HEK293 (cell line): ENCODE measurements around the gene MAN2B1.

Experiments used
- GLIS1 ChIP-seq: fragments of 450-650 bp; formaldehyde crosslinking; IDR thresholded peaks from 2 replicates; pipeline ENCODE4 v1.5.1; 2016; ENCODE audit warnings: missing biosample characterization, missing genetic modification characterization
- IKZF3 ChIP-seq: fragments of 450-650 bp; IDR thresholded peaks from 2 replicates; pipeline ENCODE4 v1.5.0; 2018; ENCODE audit warnings: missing biosample characterization, mild to moderate bottlenecking, missing genetic modification characterization, moderate library complexity
- SP2 ChIP-seq: fragments of 450-650 bp; formaldehyde crosslinking; IDR thresholded peaks from 2 replicates; pipeline ENCODE4 v1.5.1; 2016; ENCODE audit warnings: missing biosample characterization, missing genetic modification characterization
- ZBTB21 ChIP-seq: fragments of 450-650 bp; formaldehyde crosslinking; IDR thresholded peaks from 2 replicates; pipeline ENCODE4 v1.5.1; 2017; ENCODE audit warnings: missing biosample characterization, missing genetic modification characterization
- ZEB2 ChIP-seq: fragments of 450-650 bp; formaldehyde crosslinking; IDR thresholded peaks from 2 replicates; pipeline ENCODE4 v1.5.1; 2016; ENCODE audit warnings: missing biosample characterization, missing genetic modification characterization
- ZFHX2 ChIP-seq: fragments of 450-650 bp; formaldehyde crosslinking; conservative IDR thresholded peaks from 2 replicates; pipeline ENCODE4 v1.5.1; 2016; ENCODE audit warnings: missing biosample characterization, missing genetic modification characterization
- ZFP3 ChIP-seq: fragments of 450-650 bp; formaldehyde crosslinking; IDR thresholded peaks from 2 replicates; pipeline ENCODE4 v1.5.1; 2016; ENCODE audit warnings: low read depth, missing biosample characterization, missing genetic modification characterization
- ZNF132 ChIP-seq: fragments of 450-650 bp; formaldehyde crosslinking; IDR thresholded peaks from 2 replicates; pipeline ENCODE4 v1.5.1; 2017; ENCODE audit warnings: missing biosample characterization, missing genetic modification characterization, borderline replicate concordance
- ZNF140 ChIP-seq: fragments of 450-650 bp; formaldehyde crosslinking; IDR thresholded peaks from 2 replicates; pipeline ENCODE4 v1.5.1; 2016; ENCODE audit warnings: missing biosample characterization, missing genetic modification characterization
- ZNF148 ChIP-seq: fragments of 450-650 bp; formaldehyde crosslinking; IDR thresholded peaks from 2 replicates; pipeline ENCODE4 v1.5.0; 2017; ENCODE audit warnings: missing biosample characterization, missing genetic modification characterization, borderline replicate concordance
- ZNF169 ChIP-seq: fragments of 450-650 bp; formaldehyde crosslinking; IDR thresholded peaks from 2 replicates; pipeline ENCODE4 v1.5.1; 2016; ENCODE audit warnings: missing biosample characterization, missing genetic modification characterization
- ZNF19 ChIP-seq: fragments of 450-650 bp; formaldehyde crosslinking; IDR thresholded peaks from 2 replicates; pipeline ENCODE4; 2016; ENCODE audit warnings: missing biosample characterization, missing genetic modification characterization, low read depth
- ZNF335 ChIP-seq: fragments of 450-650 bp; formaldehyde crosslinking; conservative IDR thresholded peaks from 2 replicates; pipeline ENCODE4 v1.5.1; 2016; ENCODE audit warnings: missing biosample characterization, missing genetic modification characterization
- ZNF404 ChIP-seq: fragments of 450-650 bp; formaldehyde crosslinking; IDR thresholded peaks from 2 replicates; pipeline ENCODE4 v1.5.1; 2017; ENCODE audit warnings: missing biosample characterization, missing genetic modification characterization
- ZNF426 ChIP-seq: fragments of 450-650 bp; formaldehyde crosslinking; IDR thresholded peaks from 2 replicates; pipeline ENCODE4 v1.5.1; 2017; ENCODE audit warnings: missing biosample characterization, missing genetic modification characterization, mild to moderate bottlenecking, inconsistent platforms, moderate library complexity
- ZNF433 ChIP-seq: fragments of 450-650 bp; formaldehyde crosslinking; IDR thresholded peaks from 2 replicates; pipeline ENCODE4 v1.5.1; 2016; ENCODE audit warnings: missing biosample characterization, missing genetic modification characterization, low read depth
- ZNF610 ChIP-seq: fragments of 450-650 bp; formaldehyde crosslinking; IDR thresholded peaks from 2 replicates; pipeline ENCODE4 v1.5.1; 2016; ENCODE audit warnings: missing biosample characterization, missing genetic modification characterization, borderline replicate concordance
- ZNF624 ChIP-seq: fragments of 450-650 bp; formaldehyde crosslinking; IDR thresholded peaks from 2 replicates; pipeline ENCODE4 v1.5.1; 2017; ENCODE audit warnings: missing biosample characterization, missing genetic modification characterization
- ZNF658 ChIP-seq: fragments of 450-650 bp; formaldehyde crosslinking; IDR thresholded peaks from 2 replicates; pipeline ENCODE4; 2016; ENCODE audit warnings: missing biosample characterization, missing genetic modification characterization
- ZNF670 ChIP-seq: fragments of 450-650 bp; formaldehyde crosslinking; IDR thresholded peaks from 2 replicates; pipeline ENCODE4 v1.5.1; 2016; ENCODE audit warnings: missing biosample characterization, missing genetic modification characterization, low read depth
- ZNF747 ChIP-seq: fragments of 450-650 bp; formaldehyde crosslinking; IDR thresholded peaks from 2 replicates; pipeline ENCODE4 v1.5.1; 2016; ENCODE audit warnings: missing biosample characterization, missing genetic modification characterization
- ZNF792 ChIP-seq: fragments of 450-650 bp; formaldehyde crosslinking; IDR thresholded peaks from 2 replicates; pipeline ENCODE4 v1.5.1; 2016; ENCODE audit warnings: missing biosample characterization, missing genetic modification characterization
- ZSCAN5A ChIP-seq: fragments of 450-650 bp; formaldehyde crosslinking; IDR thresholded peaks from 2 replicates; pipeline ENCODE4 v1.5.1; 2016; ENCODE audit warnings: missing biosample characterization, missing genetic modification characterization
- TF ChIP-seq, protein P1 (sequence below): fragments of 450-650 bp; formaldehyde crosslinking; IDR thresholded peaks from 2 replicates; pipeline ENCODE4 v1.5.1; 2017; ENCODE audit warnings: missing biosample characterization, mild to moderate bottlenecking, missing genetic modification characterization, moderate library complexity
- TF ChIP-seq, protein P2 (sequence below): fragments of 450-650 bp; formaldehyde crosslinking; IDR thresholded peaks from 2 replicates; pipeline ENCODE4 v1.5.1; 2017; ENCODE audit warnings: missing biosample characterization, missing genetic modification characterization
- TF ChIP-seq, protein P3 (sequence below): fragments of 450-650 bp; formaldehyde crosslinking; IDR thresholded peaks from 2 replicates; pipeline ENCODE4 v1.5.1; 2016; ENCODE audit warnings: missing biosample characterization, missing genetic modification characterization

The MAN2B1 gene

DNA sequence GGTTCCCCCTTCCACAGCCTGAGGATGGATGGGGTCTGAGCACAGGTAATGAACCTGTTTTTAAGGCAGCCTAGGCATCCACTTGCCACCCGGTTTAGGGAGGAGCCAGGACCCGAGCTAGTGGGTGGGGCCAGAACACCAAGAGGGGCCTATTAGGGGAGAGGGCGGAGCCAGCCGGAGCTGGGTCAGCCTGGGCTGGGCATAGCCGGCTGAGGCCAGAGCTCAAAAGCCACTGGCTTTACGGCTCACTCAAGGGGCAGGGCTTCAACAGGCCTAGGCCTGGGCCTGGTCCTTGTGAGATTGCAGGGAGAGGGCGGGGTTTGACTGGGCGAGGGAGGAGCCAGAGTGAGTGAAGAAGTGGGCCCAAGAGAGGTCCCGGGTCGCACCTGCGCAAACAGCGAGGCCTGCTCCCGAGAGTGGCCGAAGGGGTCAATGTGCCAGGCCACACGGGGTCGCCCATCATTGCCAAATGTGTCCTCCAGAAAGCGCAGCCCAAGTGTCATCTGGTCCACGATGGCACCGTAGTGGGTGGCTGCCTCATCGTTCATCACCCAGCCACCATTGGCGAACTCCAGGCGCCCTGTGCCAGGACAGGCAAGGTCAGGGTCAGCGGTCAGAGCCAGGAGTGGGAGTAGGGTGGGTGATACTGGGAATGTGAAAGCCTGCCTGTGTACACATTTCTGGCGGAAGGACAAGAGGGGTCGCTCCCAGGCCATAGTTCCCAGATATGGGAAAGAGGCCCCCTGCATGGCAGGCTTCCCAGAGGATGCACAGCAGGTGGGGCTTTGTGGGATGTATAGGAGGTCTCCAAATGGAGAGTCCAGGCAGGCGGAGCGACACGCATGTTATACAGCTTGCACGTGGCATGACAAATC, 1.9 kb downstream of the MAN2B1 start (continued):
- TF ChIP-seq, protein P1, sequence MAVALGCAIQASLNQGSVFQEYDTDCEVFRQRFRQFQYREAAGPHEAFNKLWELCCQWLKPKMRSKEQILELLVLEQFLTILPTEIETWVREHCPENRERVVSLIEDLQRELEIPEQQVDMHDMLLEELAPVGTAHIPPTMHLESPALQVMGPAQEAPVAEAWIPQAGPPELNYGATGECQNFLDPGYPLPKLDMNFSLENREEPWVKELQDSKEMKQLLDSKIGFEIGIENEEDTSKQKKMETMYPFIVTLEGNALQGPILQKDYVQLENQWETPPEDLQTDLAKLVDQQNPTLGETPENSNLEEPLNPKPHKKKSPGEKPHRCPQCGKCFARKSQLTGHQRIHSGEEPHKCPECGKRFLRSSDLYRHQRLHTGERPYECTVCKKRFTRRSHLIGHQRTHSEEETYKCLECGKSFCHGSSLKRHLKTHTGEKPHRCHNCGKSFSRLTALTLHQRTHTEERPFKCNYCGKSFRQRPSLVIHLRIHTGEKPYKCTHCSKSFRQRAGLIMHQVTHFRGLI: no peak
- TF ChIP-seq ZNF792 (tag by site-specific recombination): no peak
- TF ChIP-seq IKZF3 (tag by site-specific recombination): 0 out of 2 replicates have a peak, but pooled peaks have one; percentile 35
- TF ChIP-seq ZNF433 (tag by site-specific recombination): no peak
- TF ChIP-seq ZNF19 (tag by site-specific recombination): no peak
- TF ChIP-seq ZNF624 (tag by site-specific recombination): no peak
- TF ChIP-seq GLIS1: peak; percentile 27; the same call in 1 of the 2 replicates
- TF ChIP-seq, protein P2, sequence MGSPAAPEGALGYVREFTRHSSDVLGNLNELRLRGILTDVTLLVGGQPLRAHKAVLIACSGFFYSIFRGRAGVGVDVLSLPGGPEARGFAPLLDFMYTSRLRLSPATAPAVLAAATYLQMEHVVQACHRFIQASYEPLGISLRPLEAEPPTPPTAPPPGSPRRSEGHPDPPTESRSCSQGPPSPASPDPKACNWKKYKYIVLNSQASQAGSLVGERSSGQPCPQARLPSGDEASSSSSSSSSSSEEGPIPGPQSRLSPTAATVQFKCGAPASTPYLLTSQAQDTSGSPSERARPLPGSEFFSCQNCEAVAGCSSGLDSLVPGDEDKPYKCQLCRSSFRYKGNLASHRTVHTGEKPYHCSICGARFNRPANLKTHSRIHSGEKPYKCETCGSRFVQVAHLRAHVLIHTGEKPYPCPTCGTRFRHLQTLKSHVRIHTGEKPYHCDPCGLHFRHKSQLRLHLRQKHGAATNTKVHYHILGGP (tag by site-specific recombination): no peak
- TF ChIP-seq, protein P3, sequence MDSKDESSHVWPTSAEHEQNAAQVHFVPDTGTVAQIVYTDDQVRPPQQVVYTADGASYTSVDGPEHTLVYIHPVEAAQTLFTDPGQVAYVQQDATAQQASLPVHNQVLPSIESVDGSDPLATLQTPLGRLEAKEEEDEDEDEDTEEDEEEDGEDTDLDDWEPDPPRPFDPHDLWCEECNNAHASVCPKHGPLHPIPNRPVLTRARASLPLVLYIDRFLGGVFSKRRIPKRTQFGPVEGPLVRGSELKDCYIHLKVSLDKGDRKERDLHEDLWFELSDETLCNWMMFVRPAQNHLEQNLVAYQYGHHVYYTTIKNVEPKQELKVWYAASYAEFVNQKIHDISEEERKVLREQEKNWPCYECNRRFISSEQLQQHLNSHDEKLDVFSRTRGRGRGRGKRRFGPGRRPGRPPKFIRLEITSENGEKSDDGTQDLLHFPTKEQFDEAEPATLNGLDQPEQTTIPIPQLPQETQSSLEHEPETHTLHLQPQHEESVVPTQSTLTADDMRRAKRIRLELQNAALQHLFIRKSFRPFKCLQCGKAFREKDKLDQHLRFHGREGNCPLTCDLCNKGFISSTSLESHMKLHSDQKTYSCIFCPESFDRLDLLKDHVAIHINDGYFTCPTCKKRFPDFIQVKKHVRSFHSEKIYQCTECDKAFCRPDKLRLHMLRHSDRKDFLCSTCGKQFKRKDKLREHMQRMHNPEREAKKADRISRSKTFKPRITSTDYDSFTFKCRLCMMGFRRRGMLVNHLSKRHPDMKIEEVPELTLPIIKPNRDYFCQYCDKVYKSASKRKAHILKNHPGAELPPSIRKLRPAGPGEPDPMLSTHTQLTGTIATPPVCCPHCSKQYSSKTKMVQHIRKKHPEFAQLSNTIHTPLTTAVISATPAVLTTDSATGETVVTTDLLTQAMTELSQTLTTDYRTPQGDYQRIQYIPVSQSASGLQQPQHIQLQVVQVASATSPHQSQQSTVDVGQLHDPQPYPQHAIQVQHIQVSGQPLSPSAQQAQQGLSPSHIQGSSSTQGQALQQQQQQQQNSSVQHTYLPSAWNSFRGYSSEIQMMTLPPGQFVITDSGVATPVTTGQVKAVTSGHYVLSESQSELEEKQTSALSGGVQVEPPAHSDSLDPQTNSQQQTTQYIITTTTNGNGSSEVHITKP (tag by site-specific recombination): no peak
- no peak for TF ChIP-seq ZNF747
- peak; percentile 48 for TF ChIP-seq SP2 (tag by site-specific recombination)
- peak; percentile 60 for TF ChIP-seq ZNF335 (tag by site-specific recombination)
- no peak for TF ChIP-seq ZNF140 (tag by site-specific recombination)
- no peak for TF ChIP-seq ZNF610 (tag by site-specific recombination)
- no peak for TF ChIP-seq ZNF426 (tag by site-specific recombination)
- TF ChIP-seq ZNF404 (tag by site-specific recombination): no peak
- TF ChIP-seq ZEB2: no peak
- TF ChIP-seq ZNF658 (tag by site-specific recombination): no peak
- peak; percentile 86 for TF ChIP-seq ZFP3 (tag by site-specific recombination)
- no peak for TF ChIP-seq ZNF169 (tag by site-specific recombination)
- no peak for TF ChIP-seq ZNF132 (tag by site-specific recombination)
- TF ChIP-seq ZSCAN5A (tag by site-specific recombination): no peak
- TF ChIP-seq ZBTB21: no peak
- no peak for TF ChIP-seq ZNF148 (tag by site-specific recombination)
- no peak for TF ChIP-seq ZFHX2
- no peak for TF ChIP-seq ZNF670 (tag by site-specific recombination)
